B cell (primary cell): Measurements from ENCODE around the gene METTL21C. TPM values are rescaled to one million over a fixed set of nuclear protein-coding genes. Genes with fewer than 3 reads are reported as not detected.

ENCODE experiments used
- ATAC-seq: fragments of 200-7000 bp; cut with Tn5 transposase; one replicate; pipeline ENCODE4 v1.10.0; 2021; ENCODE audit warnings: low read depth, mild to moderate bottlenecking, moderate number of reproducible peaks, moderate library complexity
- CTCF ChIA-PET: fragments of 350-600 bp; sonication (Branson Sonifier 250); formaldehyde crosslinking; loops from one replicate; lab custom pipeline; 2021; ENCODE audit warnings: antibody characterized with exemption, inconsistent platforms; lab: Charles Lee
- POLR2A ChIA-PET: fragments of 350-600 bp; sonication (Branson Sonifier 250); formaldehyde crosslinking; loops from one replicate; lab custom pipeline; 2021; ENCODE audit warnings: antibody characterized with exemption; lab: Charles Lee
- DNase-seq: peaks from one replicate; pipeline ENCODE4 v3.0.0; 2013
- H2AFZ ChIP-seq: 2 replicates; pipeline ENCODE4 v1.6.1; 2012; ENCODE audit warnings: mild to moderate bottlenecking, low read depth, low read length; ENCODE audit not compliant: insufficient read depth, poor library complexity, severe bottlenecking
- H3K27ac ChIP-seq, 2 donors: 1 replicate in 1 of 2; 2 replicates in 1 of 2; pipeline ENCODE4 v1.5.1; 2012 to 2013; ENCODE audit warnings: low read length in 2 of 2, mild to moderate bottlenecking in 2 of 2, moderate library complexity in 1 of 2
- H3K27me3 ChIP-seq, 4 experiments: fragments of 200-600 bp in 1 of 4; sonication (generic) in 1 of 4; replicated peaks in 1 of 4; 1 replicate in 2 of 4; 2 replicates in 2 of 4; pipeline versions ENCODE4 v1.6.1 to v1.7.0; 2013 to 2016; ENCODE audit warnings: low read length in 3 of 4, mild to moderate bottlenecking in 2 of 4, mixed read lengths in 1 of 4, moderate library complexity in 1 of 4; ENCODE audit not compliant: insufficient read depth in 4 of 4, control insufficient read depth in 3 of 4; ENCODE audit errors: control extremely low read depth in 1 of 4
- H3K36me3 ChIP-seq, 2 experiments: replicated peaks in 1 of 2; 1 replicate in 1 of 2; 2 replicates in 1 of 2; pipeline versions ENCODE4 v1.6.1 to v1.7.1; 2013; ENCODE audit warnings: low read length in 1 of 2; ENCODE audit not compliant: insufficient read depth in 2 of 2, control insufficient read depth in 1 of 2; ENCODE audit errors: control extremely low read depth in 1 of 2, extremely low read depth in 1 of 2
- H3K4me1 ChIP-seq, 2 donors: fragments of 200-600 bp in 1 of 2; sonication (generic) in 1 of 2; 1 replicate in 1 of 2; 2 replicates in 1 of 2; pipeline versions ENCODE4 v1.5.1 to v1.6.1; 2013 to 2017; ENCODE audit warnings: low read length in 2 of 2; ENCODE audit not compliant: control insufficient read depth in 2 of 2, insufficient read depth in 2 of 2
- H3K4me2 ChIP-seq: replicated peaks from 2 replicates; pipeline ENCODE3; 2012; ENCODE audit warnings: mild to moderate bottlenecking, low read depth, low read length; ENCODE audit not compliant: poor library complexity, severe bottlenecking
- H3K4me3 ChIP-seq, 5 experiments: fragments of 200-600 bp in 1 of 5; sonication (generic) in 1 of 5; 1 replicate in 3 of 5; 2 replicates in 2 of 5; pipeline versions ENCODE4 v1.5.1 to v1.7.0; 2011 to 2016; ENCODE audit warnings: low read length in 4 of 5, mild to moderate bottlenecking in 4 of 5, low read depth in 2 of 5, control low read depth in 1 of 5, moderate library complexity in 1 of 5; ENCODE audit not compliant: insufficient read depth in 1 of 5; ENCODE audit errors: control extremely low read depth in 1 of 5, extremely low read depth in 1 of 5
- H3K79me2 ChIP-seq: fragments of 200-600 bp; sonication (generic); one replicate; pipeline ENCODE4 v1.6.0; 2016; ENCODE audit warnings: low read length; ENCODE audit not compliant: control insufficient read depth, insufficient read depth
- H3K9ac ChIP-seq: fragments of 200-600 bp; sonication (generic); 2 replicates; pipeline ENCODE4 v1.6.1; 2017; ENCODE audit warnings: mild to moderate bottlenecking, low read length, moderate library complexity
- H3K9me3 ChIP-seq, 3 donors: one replicate each; pipeline versions ENCODE4 v1.6.1 to v1.7.1; 2013; ENCODE audit warnings: low read length in 2 of 3; ENCODE audit not compliant: control insufficient read depth in 2 of 3, insufficient read depth in 1 of 3; ENCODE audit errors: control extremely low read depth in 1 of 3
- H4K20me1 ChIP-seq: 2 replicates; pipeline ENCODE4 v1.6.0; 2012; ENCODE audit warnings: mild to moderate bottlenecking, low read length; ENCODE audit not compliant: insufficient read depth, control insufficient read depth, poor library complexity, severe bottlenecking
- H3K27ac Mint-ChIP-seq: one replicate; pipeline ENCODE4 v1.8.0; 2021; ENCODE audit warnings: mixed read lengths
- H3K27me3 Mint-ChIP-seq: one replicate; pipeline ENCODE4 v1.8.0; 2021; ENCODE audit warnings: mixed read lengths
- H3K4me1 Mint-ChIP-seq: one replicate; pipeline ENCODE4 v1.8.0; 2021; ENCODE audit warnings: mixed read lengths
- H3K4me3 Mint-ChIP-seq: one replicate; pipeline ENCODE4 v1.8.0; 2021; ENCODE audit warnings: mixed read lengths
- H3K9me3 Mint-ChIP-seq: one replicate; pipeline ENCODE4 v1.8.0; 2022; ENCODE audit warnings: mixed read lengths; ENCODE audit not compliant: insufficient read depth
- CTCF ChIP-seq: fragments of 200-600 bp; IDR thresholded peaks from one replicate; pipeline ENCODE4 v1.8.0; 2022; ENCODE audit warnings: antibody characterized with exemption, mild to moderate bottlenecking
- EZH2 ChIP-seq: IDR thresholded peaks from 2 replicates; pipeline ENCODE4 v1.6.1; 2012; ENCODE audit warnings: borderline replicate concordance, low read depth, mild to moderate bottlenecking, moderate library complexity, low read length; ENCODE audit not compliant: insufficient read depth, poor library complexity, severe bottlenecking
- WGBS: methylation state at CpG from one replicate; pipeline ENCODE4 v1.1.5; 2013; ENCODE audit warnings: missing lambda C conversion rate; ENCODE audit not compliant: insufficient coverage; 5-methylcytosine and 5-hydroxymethylcytosine counted together
- intact Hi-C: fragments of 100-400 bp; cut with micrococcal nuclease; formaldehyde crosslinking; loops from one replicate; pipeline ENCODE4 v1.10.0; 2022
- polyA plus RNA-seq: library from polyadenylated mRNA; depleted of rRNA; stranded (reverse); fragments of >200 nt; gene quantifications from 2 replicates; pipeline ENCODE4 v1.2.3, GENCODE V29; 2012
- total RNA-seq, 2 donors: library from RNA; stranded (reverse); fragments of 120-200 nt in 1 of 2; gene quantifications; 1 replicate in 1 of 2; 2 replicates in 1 of 2; pipeline versions ENCODE4 v1.2.3 to v1.2.4, GENCODE V29; 2013 to 2022

METTL21C gene
- total and polyA plus RNA-seq, 2 donors (not counting 1 experiment from before 2014, with no cell fraction given), result not detected

DNA sequence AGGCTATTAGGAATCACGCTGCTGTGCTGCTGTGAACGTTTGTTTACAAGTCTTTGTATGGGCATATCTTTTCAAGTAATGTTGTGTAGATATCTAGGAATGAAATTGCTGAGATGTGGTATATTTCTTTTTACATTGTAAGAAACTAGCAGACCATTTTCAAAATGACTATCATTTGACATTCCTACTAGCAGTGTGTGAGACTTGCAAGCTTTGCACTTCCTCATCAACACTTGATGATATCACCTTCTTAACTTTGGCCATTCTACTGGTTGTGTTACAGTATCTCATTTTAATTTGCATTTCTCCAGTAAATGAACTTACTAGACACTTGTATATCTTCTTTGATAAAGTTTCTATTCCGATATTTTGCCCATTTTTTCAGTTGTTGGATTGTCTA, 12.1 kb downstream of the METTL21C start:
- DNase-seq (no peak), ATAC-seq (no peak)
- H3K27ac Mint-ChIP-seq, result no peak overlapping the region
- H3K4me3 Mint-ChIP-seq, result no peak overlapping the region
- Histone ChIP-seq H3K4me2 (no peak overlapping the region), H3K27ac (no peak overlapping the region), H3K9ac (no peak overlapping the region), H3K27me3 (no peaks in the 10 kb centered on the region), H3K79me2 (no peaks in the 10 kb centered on the region), H3K4me3 (no peak overlapping the region), H3K9me3 (no peaks in the 10 kb centered on the region), H2AFZ (no peak overlapping the region), H3K4me1 (peaks cover 9 to 10% of the 10 kb centered on the region in 2 donors), H3K36me3 (peaks cover 0 to 10% of the 10 kb centered on the region in 2 experiments), H4K20me1 (no peaks in the 10 kb centered on the region)
- intact Hi-C loops, result no loop called here
- no peaks in the 10 kb centered on the region for H3K27me3 Mint-ChIP-seq
- WGBS, result 78% methylated on average over 2 of the region's 3 CpGs
- no peak for TF ChIP-seq EZH2
- TF ChIP-seq CTCF, result no peak
- H3K4me1 Mint-ChIP-seq, result peaks cover 15% of the 10 kb centered on the region
- ChIA-PET CTCF (interaction anchor here (1.1 kb wide), 1 partner anchor 103 kb away, joined by 3 read pairs; no protein-coding TSS in a partner anchor), POLR2A (no interaction called here)
- peaks cover 2% of the 10 kb centered on the region for H3K9me3 Mint-ChIP-seq

GRCh38 chr13:102682211-102682610, 12.6 kb downstream of the METTL21C start:
- Histone ChIP-seq H3K4me3 (no peak overlapping the region), H3K9ac (no peak overlapping the region), H3K79me2 (no peaks in the 10 kb centered on the region), H3K36me3 (peaks cover 0 to 15% of the 10 kb centered on the region in 2 experiments), H3K4me1 (peaks cover 9 to 10% of the 10 kb centered on the region in 2 donors), H3K4me2 (no peak overlapping the region), H3K27ac (no peak overlapping the region), H2AFZ (no peak overlapping the region), H3K9me3 (no peaks in the 10 kb centered on the region), H3K27me3 (no peaks in the 10 kb centered on the region), H4K20me1 (no peaks in the 10 kb centered on the region)
- 100% methylated on average over 1 of the region's 4 CpGs for WGBS
- Mint-ChIP-seq H3K4me1 (peaks cover 15% of the 10 kb centered on the region), H3K27me3 (no peaks in the 10 kb centered on the region), H3K27ac (no peak overlapping the region), H3K4me3 (no peak overlapping the region), H3K9me3 (peaks cover 2% of the 10 kb centered on the region)
- no peak for DNase-seq
- ATAC-seq, result no peak
- no peak for TF ChIP-seq EZH2
- no peak for TF ChIP-seq CTCF
- CTCF ChIA-PET, result no interaction called here
- POLR2A ChIA-PET, result no interaction called here
- intact Hi-C loops, result no loop called here
